ENCODE data around the gene IGF2BP2.
A peak's percentile ranks its signal among the peaks of the same experiment; 100 is the strongest.

The IGF2BP2 gene

GRCh38 chr3:185825006-185825638 is at the start of gene IGF2BP2:
Gene IGF2BP2, minus strand, starts transcription at chr3:185825042. Its CDS starts 82 bp downstream, at chr3:185824960.
- peak within 1 kb of the TSS; percentile 68; the same call in 1 of the 2 replicates for H2AFZ ChIP-seq (ENCODE audit: low read depth, low read length)
- H3K9ac ChIP-seq (ENCODE audit: low read length), result peak within 1 kb of the TSS; percentile 42; the same call in 1 of the 2 replicates
- TF ChIP-seq CTCF (IDR thresholded peaks at IDR 0.05; ENCODE audit: low read depth, low read length), result no peak
- TF ChIP-seq EZH2phosphoT487 (IDR thresholded peaks at IDR 0.05; ENCODE audit: low read depth), result no peak
- H3K4me2 ChIP-seq (ENCODE audit: low read length), result peak within 1 kb of the TSS; percentile 62
- H3K4me3 ChIP-seq (ENCODE audit: low read length), result peak within 1 kb of the TSS; percentile 73
- H4K20me1 ChIP-seq (ENCODE audit: insufficient read depth, low read length), result no peaks in the 10 kb centered on the region
- no peaks in the 10 kb centered on the region for H3K4me1 ChIP-seq (ENCODE audit: low read length)
- H3K79me2 ChIP-seq (ENCODE audit: low read length), result no peaks in the 10 kb centered on the region
- no peak within 1 kb of the TSS for H3K27ac ChIP-seq (ENCODE audit: low read length)
- no peaks in the 10 kb centered on the region for H3K36me3 ChIP-seq (replicated peaks; ENCODE audit: low read depth, low read length)
- H3K9me3 ChIP-seq (ENCODE audit: insufficient read depth, low read length), result no peaks in the 10 kb centered on the region
- peaks cover 34% of the 10 kb centered on the region for H3K27me3 ChIP-seq (ENCODE audit: low read depth, low read length)

- Histone ChIP-seq H3K9ac (ENCODE audit: low read length) (no peak overlapping the region), H3K4me3 (ENCODE audit: low read length) (peak overlapping the region; percentile 34; the same call in 1 of the 2 replicates), H3K27ac (ENCODE audit: low read length) (no peak overlapping the region), H3K27me3 (ENCODE audit: low read depth, low read length) (no peaks in the 10 kb centered on the region; the same call in 1 of the 2 replicates), H3K4me1 (ENCODE audit: low read length) (0 out of 2 replicates have a peak, but pooled peaks cover 3% of the 10 kb centered on the region), H4K20me1 (ENCODE audit: insufficient read depth, low read length) (no peaks in the 10 kb centered on the region), H3K9me3 (ENCODE audit: insufficient read depth, low read length) (no peaks in the 10 kb centered on the region), H3K36me3 (replicated peaks; ENCODE audit: low read depth, low read length) (no peaks in the 10 kb centered on the region), H3K4me2 (ENCODE audit: low read length) (peak overlapping the region; percentile 16; the same call in 1 of the 2 replicates), H2AFZ (ENCODE audit: low read depth, low read length) (no peak overlapping the region), H3K79me2 (ENCODE audit: low read length) (no peaks in the 10 kb centered on the region)
- no peak for TF ChIP-seq EZH2phosphoT487 (IDR thresholded peaks at IDR 0.05; ENCODE audit: low read depth)
These were observed 49.3 kb upstream of the IGF2BP2 start for GRCh38 chr3:185874119-185874518.

GRCh38 chr3:185867650-185868049 is 42.8 kb upstream of the IGF2BP2 start:
- Histone ChIP-seq H2AFZ (ENCODE audit: low read depth, low read length) (no peak overlapping the region), H4K20me1 (ENCODE audit: insufficient read depth, low read length) (no peaks in the 10 kb centered on the region), H3K36me3 (replicated peaks; ENCODE audit: low read depth, low read length) (no peaks in the 10 kb centered on the region), H3K27ac (ENCODE audit: low read length) (no peak overlapping the region), H3K9me3 (ENCODE audit: insufficient read depth, low read length) (no peaks in the 10 kb centered on the region), H3K4me1 (ENCODE audit: low read length) (no peaks in the 10 kb centered on the region), H3K9ac (ENCODE audit: low read length) (no peak overlapping the region), H3K79me2 (ENCODE audit: low read length) (no peaks in the 10 kb centered on the region), H3K27me3 (ENCODE audit: low read depth, low read length) (peaks cover 22% of the 10 kb centered on the region), H3K4me3 (ENCODE audit: low read length) (no peak overlapping the region), H3K4me2 (ENCODE audit: low read length) (no peak overlapping the region)
- TF ChIP-seq EZH2phosphoT487 (IDR thresholded peaks at IDR 0.05; ENCODE audit: low read depth), result no peak
- no peak for TF ChIP-seq CTCF (IDR thresholded peaks at IDR 0.05; ENCODE audit: low read depth, low read length)

- Histone ChIP-seq H4K20me1 (ENCODE audit: insufficient read depth, low read length) (no peaks in the 10 kb centered on the region), H2AFZ (ENCODE audit: low read depth, low read length) (no peak overlapping the region), H3K4me2 (ENCODE audit: low read length) (no peak overlapping the region)
These were observed 42.2 kb upstream of the IGF2BP2 start for GRCh38 chr3:185866995-185867394.

More at GRCh38 chr3:185866995-185867394, 42.2 kb upstream of the IGF2BP2 start:
- Histone ChIP-seq H3K36me3 (replicated peaks; ENCODE audit: low read depth, low read length) (no peaks in the 10 kb centered on the region), H3K27me3 (ENCODE audit: low read depth, low read length) (peaks cover 22% of the 10 kb centered on the region), H3K27ac (ENCODE audit: low read length) (no peak overlapping the region), H3K4me3 (ENCODE audit: low read length) (no peak overlapping the region), H3K9ac (ENCODE audit: low read length) (no peak overlapping the region), H3K9me3 (ENCODE audit: insufficient read depth, low read length) (no peaks in the 10 kb centered on the region), H3K79me2 (ENCODE audit: low read length) (no peaks in the 10 kb centered on the region), H3K4me1 (ENCODE audit: low read length) (no peaks in the 10 kb centered on the region)
- no peak for TF ChIP-seq CTCF (IDR thresholded peaks at IDR 0.05; ENCODE audit: low read depth, low read length)
- no peak for TF ChIP-seq EZH2phosphoT487 (IDR thresholded peaks at IDR 0.05; ENCODE audit: low read depth)

Data from OCI-LY3 (cell line).